CD14-positive monocyte (primary cell): ENCODE results near the gene UBE2H. TPM values are rescaled to one million over a fixed set of nuclear protein-coding genes. Genes with fewer than 3 reads are reported as not detected.
A peak's percentile ranks its signal among the peaks of the same experiment; 100 is the strongest.

ENCODE experiments used
- DNase-seq, 3 donors: peaks; one replicate each; pipeline ENCODE4 v3.0.0-alpha.2; 2011 to 2022
- H2AFZ ChIP-seq: 2 replicates; pipeline ENCODE4 v1.6.0; 2012; ENCODE audit warnings: mild to moderate bottlenecking, low read depth, low read length, inconsistent platforms; ENCODE audit not compliant: insufficient read depth, poor library complexity, severe bottlenecking
- H3K27ac ChIP-seq, 2 donors: 1 replicate in 1 of 2; 2 replicates in 1 of 2; pipeline ENCODE4 v1.5.1; 2012 to 2013; ENCODE audit warnings: low read length in 2 of 2, control low read depth in 1 of 2, inconsistent platforms in 1 of 2, low read depth in 1 of 2, mild to moderate bottlenecking in 1 of 2
- H3K27me3 ChIP-seq, 2 donors: one replicate each; pipeline versions ENCODE4 v1.6.0 to v1.6.1; 2011 to 2013; ENCODE audit warnings: low read length in 2 of 2; ENCODE audit not compliant: control insufficient read depth in 2 of 2, insufficient read depth in 2 of 2
- H3K36me3 ChIP-seq, 2 donors: replicated peaks in 1 of 2; 1 replicate in 1 of 2; 2 replicates in 1 of 2; pipeline versions ENCODE4 v1.5.1 to v1.6.1; 2012 to 2013; ENCODE audit warnings: low read length in 2 of 2, control low read depth in 1 of 2, inconsistent platforms in 1 of 2, mild to moderate bottlenecking in 1 of 2; ENCODE audit not compliant: insufficient read depth in 2 of 2, control insufficient read depth in 1 of 2
- H3K4me1 ChIP-seq, 2 donors: 1 replicate in 1 of 2; 2 replicates in 1 of 2; pipeline versions ENCODE4 v1.5.1 to v1.6.1; 2012 to 2013; ENCODE audit warnings: low read length in 2 of 2, control low read depth in 1 of 2, inconsistent platforms in 1 of 2, mild to moderate bottlenecking in 1 of 2, moderate library complexity in 1 of 2; ENCODE audit not compliant: insufficient read depth in 2 of 2, control insufficient read depth in 1 of 2
- H3K4me2 ChIP-seq: replicated peaks from 2 replicates; pipeline ENCODE3; 2012; ENCODE audit warnings: low read length, moderate library complexity, mild to moderate bottlenecking; ENCODE audit not compliant: poor library complexity, severe bottlenecking; ENCODE audit errors: extremely low read depth
- H3K4me3 ChIP-seq, 3 experiments: fragments of 200-600 bp in 1 of 3; sonication (generic) in 1 of 3; replicated peaks in 1 of 3; 1 replicate in 2 of 3; 2 replicates in 1 of 3; pipeline ENCODE4 v1.5.1; 2011 to 2013; ENCODE audit warnings: low read length in 3 of 3, mild to moderate bottlenecking in 3 of 3, control low read depth in 2 of 3, low read depth in 2 of 3, inconsistent platforms in 1 of 3, moderate library complexity in 1 of 3
- H3K79me2 ChIP-seq: 2 replicates; pipeline ENCODE4 v1.6.0; 2012; ENCODE audit warnings: mild to moderate bottlenecking, control low read depth, inconsistent platforms, low read length, moderate library complexity; ENCODE audit not compliant: insufficient read depth
- H3K9ac ChIP-seq: 2 replicates; pipeline ENCODE4 v1.6.0; 2017; ENCODE audit warnings: low read length, mild to moderate bottlenecking; ENCODE audit not compliant: insufficient read depth, poor library complexity, severe bottlenecking
- H3K9me3 ChIP-seq, 2 donors: replicated peaks in 1 of 2; 1 replicate in 1 of 2; 2 replicates in 1 of 2; pipeline versions ENCODE4 v1.5.1 to v1.6.1; 2012 to 2013; ENCODE audit warnings: low read length in 2 of 2, control low read depth in 1 of 2; ENCODE audit not compliant: control insufficient read depth in 1 of 2, insufficient read depth in 1 of 2
- H4K20me1 ChIP-seq: 2 replicates; pipeline ENCODE4 v1.6.0; 2012; ENCODE audit warnings: mild to moderate bottlenecking, low read length, control low read depth, moderate library complexity; ENCODE audit not compliant: insufficient read depth
- H3K27ac Mint-ChIP-seq, 7 donors: one replicate each; pipeline ENCODE4 v1.8.0; 2020; ENCODE audit warnings: mild to moderate bottlenecking in 7 of 7, mixed read lengths in 7 of 7, moderate library complexity in 6 of 7, inconsistent platforms in 2 of 7
- H3K27me3 Mint-ChIP-seq, 3 donors: one replicate each; pipeline ENCODE4 v1.8.0; 2021 to 2022; ENCODE audit warnings: low read depth in 3 of 3, mild to moderate bottlenecking in 3 of 3, mixed read lengths in 3 of 3, moderate library complexity in 3 of 3, inconsistent platforms in 1 of 3
- H3K36me3 Mint-ChIP-seq, 2 donors: one replicate each; pipeline ENCODE4 v1.8.0; 2020; ENCODE audit warnings: mixed read lengths in 2 of 2, inconsistent platforms in 1 of 2, mild to moderate bottlenecking in 1 of 2
- H3K4me1 Mint-ChIP-seq: one replicate; pipeline ENCODE4 v1.8.0; 2020; ENCODE audit warnings: mild to moderate bottlenecking, mixed read lengths
- H3K4me3 Mint-ChIP-seq, 2 donors: one replicate each; pipeline ENCODE4 v1.8.0; 2020; ENCODE audit warnings: mild to moderate bottlenecking in 2 of 2, mixed read lengths in 2 of 2, moderate library complexity in 1 of 2
- H3K9me3 Mint-ChIP-seq, 7 donors: one replicate each; pipeline ENCODE4 v1.8.0; 2020 to 2022; ENCODE audit warnings: mixed read lengths in 7 of 7, mild to moderate bottlenecking in 6 of 7, moderate library complexity in 6 of 7, inconsistent platforms in 2 of 7
- CTCF ChIP-seq: fragments of 200-600 bp; IDR thresholded peaks from one replicate; pipeline ENCODE4 v1.8.0; 2022; ENCODE audit warnings: antibody characterized with exemption, mild to moderate bottlenecking
- WGBS: methylation state at CpG from one replicate; pipeline ENCODE4 v1.1.5; 2013; ENCODE audit warnings: missing lambda C conversion rate; ENCODE audit not compliant: insufficient coverage; 5-methylcytosine and 5-hydroxymethylcytosine counted together
- intact Hi-C, 2 donors: fragments of 100-400 bp; cut with micrococcal nuclease; formaldehyde crosslinking; loops; one replicate each; pipeline versions ENCODE4 v1.15.0 to v1.15.1; 2023
- polyA plus RNA-seq, 3 donors: library from polyadenylated mRNA; depleted of rRNA in 1 of 3; unstranded in 2 of 3; stranded (reverse) in 1 of 3; fragments of 300-500 nt in 2 of 3; fragments of >200 nt in 1 of 3; fragmentation: Illumina TruSeq in 2 of 3; gene quantifications; 1 replicate in 2 of 3; 2 replicates in 1 of 3; pipeline ENCODE4 v1.2.3, GENCODE V29; 2012 to 2021

The UBE2H gene
- polyA plus RNA-seq, 3 donors, result 12.6 to 26.0 (median 16.0) TPM

DNA sequence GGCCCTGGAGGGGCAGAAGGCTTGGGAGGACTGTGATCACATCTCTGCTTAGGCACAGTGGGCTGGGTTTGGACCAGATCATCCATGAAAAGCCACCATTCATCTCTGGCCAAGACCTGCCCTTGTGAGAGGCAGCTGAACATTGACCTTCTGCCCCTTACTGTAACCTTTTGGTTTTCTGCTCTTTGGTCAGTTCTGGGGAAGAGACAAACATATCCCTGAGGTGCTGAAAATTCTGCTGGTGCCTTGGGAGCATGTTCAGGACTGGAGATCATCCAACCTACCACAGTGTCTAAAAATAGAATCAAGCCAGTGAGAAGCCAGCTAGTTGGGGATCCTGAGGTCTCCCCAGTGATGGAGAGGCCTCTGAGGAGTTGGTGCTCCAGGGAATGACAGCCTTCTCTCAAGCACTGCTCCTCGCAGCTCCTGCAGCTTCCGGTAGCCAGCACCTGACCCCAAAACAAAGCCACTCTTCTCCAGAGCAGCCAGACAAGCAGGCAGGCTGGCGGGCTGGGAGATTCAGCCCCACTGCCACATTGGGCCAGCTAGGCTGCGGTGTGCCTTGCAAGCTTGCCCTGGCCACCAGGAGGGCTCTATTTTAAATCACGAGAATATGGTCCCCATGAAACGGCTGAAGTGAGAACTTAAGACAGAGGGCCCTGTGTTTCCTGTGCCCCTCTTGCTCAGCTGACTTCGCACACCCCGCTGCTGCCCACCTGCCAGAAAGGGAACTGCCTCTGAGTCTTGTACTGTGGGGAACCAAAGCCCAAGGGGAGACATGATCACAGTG, 37.8 kb upstream of the UBE2H start:
- no peaks in the 10 kb centered on the region for H3K4me1 Mint-ChIP-seq

GRCh38 chr7:129989466-129989865, 36.7 kb upstream of the UBE2H start:
- Mint-ChIP-seq H3K4me3 (no peak overlapping the region), H3K27me3 (peaks cover 4 to 5% (median 4%) of the 10 kb centered on the region in 3 donors), H3K36me3 (no peaks in the 10 kb centered on the region), H3K4me1 (no peaks in the 10 kb centered on the region), H3K9me3 (no peaks in the 10 kb centered on the region), H3K27ac (no peak overlapping the region)
- Histone ChIP-seq H3K9me3 (no peaks in the 10 kb centered on the region), H3K36me3 (no peaks in the 10 kb centered on the region), H2AFZ (peak overlapping the region; percentile 1), H3K9ac (no peak overlapping the region), H3K27ac (no peak overlapping the region), H3K4me3 (no peak overlapping the region), H4K20me1 (no peaks in the 10 kb centered on the region), H3K79me2 (no peaks in the 10 kb centered on the region), H3K4me1 (no peaks in the 10 kb centered on the region), H3K4me2 (no peak overlapping the region), H3K27me3 (no peaks in the 10 kb centered on the region)
- WGBS, result no CpG with 5 or more reads among the region's 4 CpGs
- DNase-seq, result no peak
- intact Hi-C loops, result no loop called here
- no peak for TF ChIP-seq CTCF

More for the DNA sequence above, 37.8 kb upstream of the UBE2H start:
- Histone ChIP-seq H3K27ac (no peak overlapping the region), H3K9me3 (no peaks in the 10 kb centered on the region), H3K36me3 (no peaks in the 10 kb centered on the region), H3K4me2 (no peak overlapping the region), H4K20me1 (no peaks in the 10 kb centered on the region), H3K4me3 (no peak overlapping the region), H3K27me3 (no peaks in the 10 kb centered on the region), H3K79me2 (no peaks in the 10 kb centered on the region), H3K4me1 (no peaks in the 10 kb centered on the region), H2AFZ (peak overlapping the region; percentile 29), H3K9ac (no peak overlapping the region)
- H3K27me3 Mint-ChIP-seq, result peaks cover 3 to 9% (median 4%) of the 10 kb centered on the region in 3 donors
- H3K4me3 Mint-ChIP-seq, result no peak overlapping the region
- no peaks in the 10 kb centered on the region for H3K36me3 Mint-ChIP-seq
- WGBS, result 38% methylated on average over 8 of the region's 8 CpGs
- TF ChIP-seq CTCF, result no peak
- peaks cover 0 to 2% (median 0%) of the 10 kb centered on the region in 7 donors for H3K9me3 Mint-ChIP-seq
- H3K27ac Mint-ChIP-seq, result peak overlapping the region in 1 of 7 donors; percentile 53
- intact Hi-C loops, result no loop called here
- no peak for DNase-seq
